HL-60 (cell line): Measurements from ENCODE around the gene PDCD4.

ENCODE experiments used
- GABPA ChIP-seq: IDR thresholded peaks from 2 replicates; pipeline ENCODE4 v1.6.1; 2012; ENCODE audit warnings: low read depth
- POLR2AphosphoS5 ChIP-seq: IDR thresholded peaks from 2 replicates; pipeline ENCODE4 v1.6.1; 2012; ENCODE audit warnings: low read depth
- SPI1 ChIP-seq: IDR thresholded peaks from 2 replicates; pipeline ENCODE4 v1.6.1; 2012; ENCODE audit warnings: low read depth, mild to moderate bottlenecking, borderline replicate concordance
- TF ChIP-seq, protein P1 (sequence below): IDR thresholded peaks from one replicate; pipeline ENCODE4 v1.5.1; 2011; ENCODE audit warnings: low read length, control low read depth, inconsistent platforms; ENCODE audit not compliant: insufficient read depth
- TF ChIP-seq, protein P2 (sequence below): IDR thresholded peaks from 2 replicates; pipeline ENCODE4 v1.6.1; 2012; ENCODE audit warnings: low read depth; ENCODE audit not compliant: insufficient replicate concordance

DNA sequence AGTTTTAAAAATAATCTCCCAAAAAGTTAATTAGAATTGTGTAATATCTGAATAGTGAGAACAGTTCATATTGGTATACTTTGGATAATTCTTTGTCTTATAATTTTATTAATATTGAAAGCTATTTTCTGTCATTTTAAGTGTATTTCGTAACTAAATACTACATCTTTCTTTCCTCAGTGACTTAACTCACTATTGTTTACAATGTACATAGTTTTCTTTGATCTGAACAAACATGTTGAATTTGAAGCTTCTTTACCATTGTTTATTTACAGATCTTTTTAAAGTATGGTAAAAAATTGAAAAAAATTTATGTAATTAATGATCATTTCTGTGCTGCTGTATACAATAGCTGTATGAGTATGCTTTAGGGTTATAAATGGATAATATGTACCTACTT lies 5.1 kb downstream of the PDCD4 start:
- TF ChIP-seq, protein P1, sequence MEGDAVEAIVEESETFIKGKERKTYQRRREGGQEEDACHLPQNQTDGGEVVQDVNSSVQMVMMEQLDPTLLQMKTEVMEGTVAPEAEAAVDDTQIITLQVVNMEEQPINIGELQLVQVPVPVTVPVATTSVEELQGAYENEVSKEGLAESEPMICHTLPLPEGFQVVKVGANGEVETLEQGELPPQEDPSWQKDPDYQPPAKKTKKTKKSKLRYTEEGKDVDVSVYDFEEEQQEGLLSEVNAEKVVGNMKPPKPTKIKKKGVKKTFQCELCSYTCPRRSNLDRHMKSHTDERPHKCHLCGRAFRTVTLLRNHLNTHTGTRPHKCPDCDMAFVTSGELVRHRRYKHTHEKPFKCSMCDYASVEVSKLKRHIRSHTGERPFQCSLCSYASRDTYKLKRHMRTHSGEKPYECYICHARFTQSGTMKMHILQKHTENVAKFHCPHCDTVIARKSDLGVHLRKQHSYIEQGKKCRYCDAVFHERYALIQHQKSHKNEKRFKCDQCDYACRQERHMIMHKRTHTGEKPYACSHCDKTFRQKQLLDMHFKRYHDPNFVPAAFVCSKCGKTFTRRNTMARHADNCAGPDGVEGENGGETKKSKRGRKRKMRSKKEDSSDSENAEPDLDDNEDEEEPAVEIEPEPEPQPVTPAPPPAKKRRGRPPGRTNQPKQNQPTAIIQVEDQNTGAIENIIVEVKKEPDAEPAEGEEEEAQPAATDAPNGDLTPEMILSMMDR = no peak
- no peak for TF ChIP-seq POLR2AphosphoS5
- TF ChIP-seq, protein P2, sequence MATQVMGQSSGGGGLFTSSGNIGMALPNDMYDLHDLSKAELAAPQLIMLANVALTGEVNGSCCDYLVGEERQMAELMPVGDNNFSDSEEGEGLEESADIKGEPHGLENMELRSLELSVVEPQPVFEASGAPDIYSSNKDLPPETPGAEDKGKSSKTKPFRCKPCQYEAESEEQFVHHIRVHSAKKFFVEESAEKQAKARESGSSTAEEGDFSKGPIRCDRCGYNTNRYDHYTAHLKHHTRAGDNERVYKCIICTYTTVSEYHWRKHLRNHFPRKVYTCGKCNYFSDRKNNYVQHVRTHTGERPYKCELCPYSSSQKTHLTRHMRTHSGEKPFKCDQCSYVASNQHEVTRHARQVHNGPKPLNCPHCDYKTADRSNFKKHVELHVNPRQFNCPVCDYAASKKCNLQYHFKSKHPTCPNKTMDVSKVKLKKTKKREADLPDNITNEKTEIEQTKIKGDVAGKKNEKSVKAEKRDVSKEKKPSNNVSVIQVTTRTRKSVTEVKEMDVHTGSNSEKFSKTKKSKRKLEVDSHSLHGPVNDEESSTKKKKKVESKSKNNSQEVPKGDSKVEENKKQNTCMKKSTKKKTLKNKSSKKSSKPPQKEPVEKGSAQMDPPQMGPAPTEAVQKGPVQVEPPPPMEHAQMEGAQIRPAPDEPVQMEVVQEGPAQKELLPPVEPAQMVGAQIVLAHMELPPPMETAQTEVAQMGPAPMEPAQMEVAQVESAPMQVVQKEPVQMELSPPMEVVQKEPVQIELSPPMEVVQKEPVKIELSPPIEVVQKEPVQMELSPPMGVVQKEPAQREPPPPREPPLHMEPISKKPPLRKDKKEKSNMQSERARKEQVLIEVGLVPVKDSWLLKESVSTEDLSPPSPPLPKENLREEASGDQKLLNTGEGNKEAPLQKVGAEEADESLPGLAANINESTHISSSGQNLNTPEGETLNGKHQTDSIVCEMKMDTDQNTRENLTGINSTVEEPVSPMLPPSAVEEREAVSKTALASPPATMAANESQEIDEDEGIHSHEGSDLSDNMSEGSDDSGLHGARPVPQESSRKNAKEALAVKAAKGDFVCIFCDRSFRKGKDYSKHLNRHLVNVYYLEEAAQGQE = no peak
- no peak for TF ChIP-seq SPI1
- no peak for TF ChIP-seq GABPA
